ENCODE results near the gene COX7C. TPM values are rescaled to one million over a fixed set of nuclear protein-coding genes. Genes with fewer than 3 reads are reported as not detected.

COX7C gene
- total and polyA plus RNA-seq, 9 of the 15 experiments (the other 6 are each of a cell fraction or from before 2014, with no cell fraction given) = 576 to 1,783 (median 996) TPM

DNA sequence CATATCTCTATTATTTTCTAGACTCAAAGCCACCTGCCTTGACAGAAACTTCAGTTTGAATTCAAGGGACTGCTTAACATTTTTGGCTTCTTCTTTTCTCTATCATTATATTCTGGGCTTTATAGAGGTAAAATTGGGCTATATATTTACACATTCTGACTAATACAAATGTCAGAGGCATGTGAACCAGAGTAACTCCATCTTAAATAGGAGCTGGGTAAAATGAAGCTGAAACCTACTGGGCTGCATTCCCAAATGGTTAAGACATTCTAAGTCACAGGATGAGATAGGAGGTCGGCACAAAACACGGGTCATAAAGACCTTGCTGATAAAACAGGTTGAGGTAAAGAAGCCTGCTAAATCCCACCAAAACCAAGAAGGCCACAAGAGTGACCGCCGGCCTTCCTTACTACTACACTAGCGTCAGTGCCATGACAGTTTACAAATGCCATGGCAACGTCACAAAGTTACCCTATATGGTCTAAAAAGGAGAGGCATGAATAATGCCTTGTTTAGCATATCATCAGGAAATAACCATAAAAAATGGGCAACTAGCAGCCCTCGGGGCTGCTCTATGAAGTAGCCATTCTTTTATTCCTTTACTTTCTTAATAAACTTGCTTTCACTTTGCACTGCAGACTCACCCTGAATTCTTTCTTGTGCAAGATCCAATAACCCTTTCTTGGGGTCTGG, 44.8 kb upstream of the COX7C start (continued):
- TF ChIP-seq, protein P1, sequence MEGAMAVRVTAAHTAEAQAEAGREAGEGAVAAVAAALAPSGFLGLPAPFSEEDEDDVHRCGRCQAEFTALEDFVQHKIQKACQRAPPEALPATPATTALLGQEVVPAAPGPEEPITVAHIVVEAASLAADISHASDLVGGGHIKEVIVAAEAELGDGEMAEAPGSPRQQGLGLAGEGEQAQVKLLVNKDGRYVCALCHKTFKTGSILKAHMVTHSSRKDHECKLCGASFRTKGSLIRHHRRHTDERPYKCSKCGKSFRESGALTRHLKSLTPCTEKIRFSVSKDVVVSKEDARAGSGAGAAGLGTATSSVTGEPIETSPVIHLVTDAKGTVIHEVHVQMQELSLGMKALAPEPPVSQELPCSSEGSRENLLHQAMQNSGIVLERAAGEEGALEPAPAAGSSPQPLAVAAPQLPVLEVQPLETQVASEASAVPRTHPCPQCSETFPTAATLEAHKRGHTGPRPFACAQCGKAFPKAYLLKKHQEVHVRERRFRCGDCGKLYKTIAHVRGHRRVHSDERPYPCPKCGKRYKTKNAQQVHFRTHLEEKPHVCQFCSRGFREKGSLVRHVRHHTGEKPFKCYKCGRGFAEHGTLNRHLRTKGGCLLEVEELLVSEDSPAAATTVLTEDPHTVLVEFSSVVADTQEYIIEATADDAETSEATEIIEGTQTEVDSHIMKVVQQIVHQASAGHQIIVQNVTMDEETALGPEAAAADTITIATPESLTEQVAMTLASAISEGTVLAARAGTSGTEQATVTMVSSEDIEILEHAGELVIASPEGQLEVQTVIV (CRISPR knock-in tag; IDR thresholded peaks at IDR 0.05; ENCODE audit: borderline replicate concordance) = no peak
- peak; percentile 46; the same call in 1 of the 2 replicates for TF ChIP-seq ZNF589 (CRISPR knock-in tag; IDR thresholded peaks at IDR 0.05; ENCODE audit: low read depth)
- TF ChIP-seq, protein P2, sequence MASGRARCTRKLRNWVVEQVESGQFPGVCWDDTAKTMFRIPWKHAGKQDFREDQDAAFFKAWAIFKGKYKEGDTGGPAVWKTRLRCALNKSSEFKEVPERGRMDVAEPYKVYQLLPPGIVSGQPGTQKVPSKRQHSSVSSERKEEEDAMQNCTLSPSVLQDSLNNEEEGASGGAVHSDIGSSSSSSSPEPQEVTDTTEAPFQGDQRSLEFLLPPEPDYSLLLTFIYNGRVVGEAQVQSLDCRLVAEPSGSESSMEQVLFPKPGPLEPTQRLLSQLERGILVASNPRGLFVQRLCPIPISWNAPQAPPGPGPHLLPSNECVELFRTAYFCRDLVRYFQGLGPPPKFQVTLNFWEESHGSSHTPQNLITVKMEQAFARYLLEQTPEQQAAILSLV (tag; IDR thresholded peaks at IDR 0.05) = peak; percentile 69; the same call in 1 of the 2 replicates
- TF ChIP-seq ZNF76 (CRISPR knock-in tag; IDR thresholded peaks at IDR 0.05; ENCODE audit: borderline replicate concordance) = no peak
- no peak for TF ChIP-seq NR4A1 (CRISPR knock-in tag; IDR thresholded peaks at IDR 0.05)
- TF ChIP-seq NR4A1 (tag; IDR thresholded peaks at IDR 0.05) = peak; percentile 80; the same call in 1 of the 2 replicates
- TF ChIP-seq, protein P3, sequence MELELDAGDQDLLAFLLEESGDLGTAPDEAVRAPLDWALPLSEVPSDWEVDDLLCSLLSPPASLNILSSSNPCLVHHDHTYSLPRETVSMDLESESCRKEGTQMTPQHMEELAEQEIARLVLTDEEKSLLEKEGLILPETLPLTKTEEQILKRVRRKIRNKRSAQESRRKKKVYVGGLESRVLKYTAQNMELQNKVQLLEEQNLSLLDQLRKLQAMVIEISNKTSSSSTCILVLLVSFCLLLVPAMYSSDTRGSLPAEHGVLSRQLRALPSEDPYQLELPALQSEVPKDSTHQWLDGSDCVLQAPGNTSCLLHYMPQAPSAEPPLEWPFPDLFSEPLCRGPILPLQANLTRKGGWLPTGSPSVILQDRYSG (tag; conservative IDR thresholded peaks at IDR 0.05; ENCODE audit: low read depth) = peak; percentile 70
- TF ChIP-seq, protein P4, sequence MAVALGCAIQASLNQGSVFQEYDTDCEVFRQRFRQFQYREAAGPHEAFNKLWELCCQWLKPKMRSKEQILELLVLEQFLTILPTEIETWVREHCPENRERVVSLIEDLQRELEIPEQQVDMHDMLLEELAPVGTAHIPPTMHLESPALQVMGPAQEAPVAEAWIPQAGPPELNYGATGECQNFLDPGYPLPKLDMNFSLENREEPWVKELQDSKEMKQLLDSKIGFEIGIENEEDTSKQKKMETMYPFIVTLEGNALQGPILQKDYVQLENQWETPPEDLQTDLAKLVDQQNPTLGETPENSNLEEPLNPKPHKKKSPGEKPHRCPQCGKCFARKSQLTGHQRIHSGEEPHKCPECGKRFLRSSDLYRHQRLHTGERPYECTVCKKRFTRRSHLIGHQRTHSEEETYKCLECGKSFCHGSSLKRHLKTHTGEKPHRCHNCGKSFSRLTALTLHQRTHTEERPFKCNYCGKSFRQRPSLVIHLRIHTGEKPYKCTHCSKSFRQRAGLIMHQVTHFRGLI (CRISPR knock-in tag; IDR thresholded peaks at IDR 0.05) = no peak
- no peak for TF ChIP-seq SPI1 (IDR thresholded peaks at IDR 0.05; ENCODE audit: borderline replicate concordance, low read depth, low read length)
- TF ChIP-seq KLF10 (CRISPR knock-in tag; IDR thresholded peaks at IDR 0.05) = no peak
- TF ChIP-seq, protein P5, sequence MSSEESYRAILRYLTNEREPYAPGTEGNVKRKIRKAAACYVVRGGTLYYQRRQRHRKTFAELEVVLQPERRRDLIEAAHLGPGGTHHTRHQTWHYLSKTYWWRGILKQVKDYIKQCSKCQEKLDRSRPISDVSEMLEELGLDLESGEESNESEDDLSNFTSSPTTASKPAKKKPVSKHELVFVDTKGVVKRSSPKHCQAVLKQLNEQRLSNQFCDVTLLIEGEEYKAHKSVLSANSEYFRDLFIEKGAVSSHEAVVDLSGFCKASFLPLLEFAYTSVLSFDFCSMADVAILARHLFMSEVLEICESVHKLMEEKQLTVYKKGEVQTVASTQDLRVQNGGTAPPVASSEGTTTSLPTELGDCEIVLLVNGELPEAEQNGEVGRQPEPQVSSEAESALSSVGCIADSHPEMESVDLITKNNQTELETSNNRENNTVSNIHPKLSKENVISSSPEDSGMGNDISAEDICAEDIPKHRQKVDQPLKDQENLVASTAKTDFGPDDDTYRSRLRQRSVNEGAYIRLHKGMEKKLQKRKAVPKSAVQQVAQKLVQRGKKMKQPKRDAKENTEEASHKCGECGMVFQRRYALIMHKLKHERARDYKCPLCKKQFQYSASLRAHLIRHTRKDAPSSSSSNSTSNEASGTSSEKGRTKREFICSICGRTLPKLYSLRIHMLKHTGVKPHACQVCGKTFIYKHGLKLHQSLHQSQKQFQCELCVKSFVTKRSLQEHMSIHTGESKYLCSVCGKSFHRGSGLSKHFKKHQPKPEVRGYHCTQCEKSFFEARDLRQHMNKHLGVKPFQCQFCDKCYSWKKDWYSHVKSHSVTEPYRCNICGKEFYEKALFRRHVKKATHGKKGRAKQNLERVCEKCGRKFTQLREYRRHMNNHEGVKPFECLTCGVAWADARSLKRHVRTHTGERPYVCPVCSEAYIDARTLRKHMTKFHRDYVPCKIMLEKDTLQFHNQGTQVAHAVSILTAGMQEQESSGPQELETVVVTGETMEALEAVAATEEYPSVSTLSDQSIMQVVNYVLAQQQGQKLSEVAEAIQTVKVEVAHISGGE (CRISPR knock-in tag; IDR thresholded peaks at IDR 0.05) = peak in 1 of 3 experiments; percentile 34; a peak in 1 of 6 replicates
- TF ChIP-seq DMBX1 (CRISPR knock-in tag; IDR thresholded peaks at IDR 0.05; ENCODE audit: borderline replicate concordance) = peak; percentile 69
- TF ChIP-seq BCL6 (CRISPR knock-in tag; IDR thresholded peaks at IDR 0.05) = no peak
- TF ChIP-seq ZNF668 (CRISPR knock-in tag; IDR thresholded peaks at IDR 0.05) = peak; percentile 60; the same call in 1 of the 2 replicates
- TF ChIP-seq PCBP1 (IDR thresholded peaks at IDR 0.05; ENCODE audit: low read depth, low read length, poor library complexity, severe bottlenecking) = no peak
- TF ChIP-seq PYGO2 (tag; IDR thresholded peaks at IDR 0.05) = peak; percentile 67; the same call in 1 of the 2 replicates
- TF ChIP-seq NUFIP1 (IDR thresholded peaks at IDR 0.05; ENCODE audit: partially characterized antibody) = no peak
